Measurements from ENCODE around the gene ADORA1. TPM values are rescaled to one million over a fixed set of nuclear protein-coding genes. Genes with fewer than 3 reads are reported as not detected.

The ADORA1 gene
- total and polyA plus RNA-seq, 8 donors, result 8.1 to 19.7 (median 15.5) TPM

DNA sequence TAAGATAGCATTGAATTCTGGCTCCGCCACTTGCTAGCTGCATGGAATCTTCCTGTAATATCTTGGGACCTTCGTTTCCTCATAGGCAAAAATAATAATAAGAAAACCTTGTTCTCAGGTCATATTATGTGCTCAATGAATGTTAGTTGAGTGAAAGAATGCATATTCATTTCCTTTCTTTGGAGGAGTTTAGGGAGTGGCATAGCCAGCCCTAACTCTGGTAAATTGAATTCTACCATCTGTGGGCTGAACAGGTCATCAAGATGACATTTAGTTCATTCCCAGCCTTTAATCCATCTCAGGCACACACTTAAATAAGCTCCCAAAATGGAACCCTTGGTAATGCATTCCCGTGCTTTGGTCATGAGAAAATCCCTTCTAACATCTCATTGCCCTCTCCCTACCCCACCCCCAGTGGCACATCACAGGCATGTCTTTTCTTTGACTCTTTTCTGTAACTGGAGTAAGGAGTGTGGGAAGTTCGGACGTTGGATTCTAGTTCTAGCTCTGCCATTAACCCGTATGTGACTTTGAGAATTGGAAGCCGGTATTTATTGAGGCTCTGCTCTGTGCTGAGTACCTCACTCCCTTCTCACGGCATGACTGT is 28.5 kb upstream of the ADORA1 start:
- no peak for ATAC-seq
- 65 to 72% methylated on average over 8 of the region's 8 CpGs for WGBS, 2 donors

DNA sequence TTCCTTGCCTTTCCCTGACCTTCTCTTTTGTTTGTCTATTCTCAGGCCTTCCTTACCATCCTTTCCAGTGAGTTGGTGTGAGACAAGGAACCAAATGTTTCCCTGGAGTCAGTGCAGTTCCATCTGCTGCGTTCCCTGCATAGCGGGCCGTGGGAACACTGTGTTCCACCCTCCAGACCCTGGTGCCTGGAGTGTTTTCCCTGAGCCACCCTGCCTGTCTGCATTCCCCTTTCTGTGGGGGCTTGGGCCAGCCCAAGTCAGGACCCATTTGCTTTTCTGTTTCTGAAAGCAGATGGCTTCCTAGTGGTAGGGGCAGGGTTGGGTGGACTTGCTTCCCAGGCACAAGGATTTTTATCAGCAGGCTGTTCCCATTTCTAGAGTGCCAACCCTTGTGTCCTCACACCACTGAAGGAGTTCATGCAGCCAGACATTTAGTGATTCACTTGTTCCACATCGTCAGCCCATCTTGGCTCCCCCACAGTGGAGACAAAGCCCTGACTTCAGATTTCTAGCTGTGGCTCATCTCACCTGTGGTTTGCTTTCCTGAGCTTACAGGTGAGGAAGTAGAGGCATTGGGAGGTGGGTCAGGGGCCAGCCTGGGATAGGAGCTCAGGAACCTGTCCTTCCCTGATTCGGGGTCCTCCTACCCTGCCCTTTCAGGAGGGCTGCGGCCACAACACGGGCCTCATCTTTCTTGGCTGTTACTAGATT is 27.6 kb upstream of the ADORA1 start:
- DNase-seq, result no peak
- TF ChIP-seq, protein P1, sequence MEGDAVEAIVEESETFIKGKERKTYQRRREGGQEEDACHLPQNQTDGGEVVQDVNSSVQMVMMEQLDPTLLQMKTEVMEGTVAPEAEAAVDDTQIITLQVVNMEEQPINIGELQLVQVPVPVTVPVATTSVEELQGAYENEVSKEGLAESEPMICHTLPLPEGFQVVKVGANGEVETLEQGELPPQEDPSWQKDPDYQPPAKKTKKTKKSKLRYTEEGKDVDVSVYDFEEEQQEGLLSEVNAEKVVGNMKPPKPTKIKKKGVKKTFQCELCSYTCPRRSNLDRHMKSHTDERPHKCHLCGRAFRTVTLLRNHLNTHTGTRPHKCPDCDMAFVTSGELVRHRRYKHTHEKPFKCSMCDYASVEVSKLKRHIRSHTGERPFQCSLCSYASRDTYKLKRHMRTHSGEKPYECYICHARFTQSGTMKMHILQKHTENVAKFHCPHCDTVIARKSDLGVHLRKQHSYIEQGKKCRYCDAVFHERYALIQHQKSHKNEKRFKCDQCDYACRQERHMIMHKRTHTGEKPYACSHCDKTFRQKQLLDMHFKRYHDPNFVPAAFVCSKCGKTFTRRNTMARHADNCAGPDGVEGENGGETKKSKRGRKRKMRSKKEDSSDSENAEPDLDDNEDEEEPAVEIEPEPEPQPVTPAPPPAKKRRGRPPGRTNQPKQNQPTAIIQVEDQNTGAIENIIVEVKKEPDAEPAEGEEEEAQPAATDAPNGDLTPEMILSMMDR (IDR thresholded peaks at IDR 0.05), result no peak
- H3K27ac ChIP-seq, result no peak overlapping the region
- H3K27me3 ChIP-seq, result no peaks in the 10 kb centered on the region
- intact Hi-C loops (cut with DNase I), result no loop called here
- ATAC-seq, result no peak
- WGBS, 2 donors, result 73 to 84% methylated on average over 7 of the region's 7 CpGs
- H3K4me1 ChIP-seq, result no peaks in the 10 kb centered on the region
- no peaks in the 10 kb centered on the region for H3K36me3 ChIP-seq
- FAIRE-seq, result no peak
- H3K4me3 ChIP-seq, result no peak overlapping the region
- no peaks in the 10 kb centered on the region for H3K9me3 ChIP-seq

More for the DNA sequence above, 28.5 kb upstream of the ADORA1 start:
- intact Hi-C loops (cut with DNase I), result no loop called here
- no peaks in the 10 kb centered on the region for H3K4me1 ChIP-seq
- no peak overlapping the region for H3K4me3 ChIP-seq
- no peaks in the 10 kb centered on the region for H3K36me3 ChIP-seq
- H3K27ac ChIP-seq, result no peak overlapping the region
- TF ChIP-seq, protein P1 (IDR thresholded peaks at IDR 0.05), result no peak
- H3K9me3 ChIP-seq, result no peaks in the 10 kb centered on the region
- DNase-seq (no peak), FAIRE-seq (no peak)
- H3K27me3 ChIP-seq, result no peaks in the 10 kb centered on the region

DNA sequence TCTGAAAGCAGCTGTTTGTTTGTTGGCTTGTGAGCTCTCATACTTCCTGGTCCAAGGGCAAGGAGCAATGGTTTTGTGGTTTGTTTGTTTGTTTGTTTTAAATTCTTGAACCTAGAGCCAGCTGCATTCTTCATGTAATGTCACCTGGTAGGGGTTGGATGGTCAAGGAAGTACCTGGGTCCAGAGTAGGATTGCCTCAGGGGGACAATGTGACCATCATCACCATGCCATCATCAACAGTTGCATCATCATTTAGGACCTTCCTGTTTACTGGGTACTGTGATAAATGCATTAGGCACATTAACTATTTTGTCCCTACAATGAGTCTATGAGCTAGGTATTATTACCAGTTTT is 27.0 kb upstream of the ADORA1 start:
- H3K4me3 ChIP-seq, result no peak overlapping the region
- H3K27me3 ChIP-seq, result no peaks in the 10 kb centered on the region
- no peak for DNase-seq
- no peak overlapping the region for H3K27ac ChIP-seq
- TF ChIP-seq, protein P1 (IDR thresholded peaks at IDR 0.05), result no peak
- FAIRE-seq, result no peak
- intact Hi-C loops (cut with DNase I), result no loop called here
- H3K9me3 ChIP-seq, result no peaks in the 10 kb centered on the region
- H3K4me1 ChIP-seq, result no peaks in the 10 kb centered on the region
- ATAC-seq, result no peak
- H3K36me3 ChIP-seq, result no peaks in the 10 kb centered on the region

DNA sequence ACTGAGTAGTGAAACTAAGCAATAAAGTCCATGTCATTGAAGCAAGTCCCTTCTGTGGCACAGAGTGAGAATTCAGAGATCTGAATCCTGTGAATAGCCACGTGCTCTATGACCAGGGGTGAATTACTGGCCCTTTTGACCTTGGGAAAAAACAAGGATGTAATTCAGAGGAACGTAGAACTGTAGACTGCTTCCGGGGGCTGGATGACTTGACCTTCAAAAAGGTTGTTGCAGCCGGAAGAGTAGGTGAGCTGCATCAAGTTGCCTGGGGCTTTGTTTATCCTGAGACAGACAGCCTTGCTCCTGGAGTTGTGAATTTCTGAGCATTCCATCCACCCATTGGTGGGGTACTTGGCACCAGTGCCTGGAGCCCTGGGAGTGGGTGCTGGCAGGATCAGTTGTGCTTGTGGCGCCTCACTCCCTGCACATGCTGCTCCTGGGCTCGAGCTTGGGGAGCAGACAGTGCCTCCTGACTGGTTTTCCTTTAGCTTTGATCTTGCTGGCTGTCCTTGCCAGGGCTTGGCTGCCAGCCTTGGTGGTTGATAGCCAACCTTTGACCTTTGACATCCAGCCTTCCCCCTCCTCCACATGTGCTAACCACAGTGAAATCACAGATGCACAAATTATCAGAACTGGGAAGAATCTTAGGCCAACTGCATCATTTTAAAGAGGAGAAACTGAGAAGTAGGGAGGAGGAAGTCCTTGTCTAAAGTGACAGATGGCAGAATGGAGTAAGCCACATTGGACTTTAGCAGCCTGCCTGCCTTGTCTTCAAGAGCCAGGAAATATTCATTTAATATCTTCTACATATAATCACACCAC is 25.5 kb upstream of the ADORA1 start:
- TF ChIP-seq, protein P1 (IDR thresholded peaks at IDR 0.05), result no peak
- H3K27ac ChIP-seq, result no peak overlapping the region
- no peak overlapping the region for H3K4me3 ChIP-seq
- H3K36me3 ChIP-seq, result no peaks in the 10 kb centered on the region
- ATAC-seq, result no peak
- intact Hi-C loops (cut with DNase I), result no loop called here
- no peaks in the 10 kb centered on the region for H3K9me3 ChIP-seq
- peaks cover 0 to 9% (median 0%) of the 10 kb centered on the region in 4 donors for H3K27me3 ChIP-seq
- no peak for DNase-seq
- WGBS, 2 donors, result 45 to 51% methylated on average over 6 of the region's 6 CpGs
- FAIRE-seq, result no peak
- H3K4me1 ChIP-seq, result no peaks in the 10 kb centered on the region

Data from pancreas (tissue), 10 donors.